Endothelial cell of umbilical vein (primary cell): ENCODE results near the gene PAX6. TPM values are rescaled to one million over a fixed set of nuclear protein-coding genes. Genes with fewer than 3 reads are reported as not detected.

Source experiments
- BruUV-seq: library from RNA; stranded (reverse); fragments of 400-500 nt; replicated peaks from 2 replicates; lab custom pipeline; 2021; lab: Mats Ljungman, UMichigan
- CTCF ChIA-PET: fragments of 300-600, 350-600 bp; sonication (Branson Sonifier 250); formaldehyde crosslinking; loops from one replicate; lab custom pipeline; 2021; ENCODE audit warnings: antibody characterized with exemption, inconsistent platforms; lab: Charles Lee
- POLR2A ChIA-PET: fragments of 300-600, 350-600 bp; sonication (Branson Sonifier 250); formaldehyde crosslinking; loops from one replicate; lab custom pipeline; 2021; ENCODE audit warnings: antibody characterized with exemption, inconsistent platforms; lab: Charles Lee
- DNase-seq: peaks from one replicate; pipeline ENCODE4 v3.0.0-alpha.2; 2011; ENCODE audit warnings: low read depth, low spot score
- FAIRE-seq: peaks from 2 replicates; lab custom pipeline; 2011; peaks lifted over from hg19 to GRCh38; lab: Jason Lieb, UNC
- H2AFZ ChIP-seq: 2 replicates; pipeline ENCODE4 v1.6.0; 2012; ENCODE audit warnings: low read depth, low read length, control low read depth, inconsistent platforms
- H3K27ac ChIP-seq: 2 replicates; pipeline ENCODE4 v1.5.1; 2011; ENCODE audit warnings: low read depth, mild to moderate bottlenecking, control low read depth, low read length, moderate library complexity; ENCODE audit not compliant: insufficient read depth
- H3K27me3 ChIP-seq, 2 experiments: 2 replicates each; pipeline versions ENCODE4 v1.6.0 to v1.6.1; 2011; ENCODE audit warnings: low read length in 2 of 2, mixed read lengths in 1 of 2; ENCODE audit not compliant: control insufficient read depth in 2 of 2, insufficient read depth in 2 of 2
- H3K36me3 ChIP-seq, 2 experiments: 2 replicates in 1 of 2; 3 replicates in 1 of 2; pipeline ENCODE4 v1.5.1; 2011; ENCODE audit warnings: low read length in 2 of 2, mild to moderate bottlenecking in 1 of 2, moderate library complexity in 1 of 2; ENCODE audit not compliant: control insufficient read depth in 2 of 2, insufficient read depth in 2 of 2; ENCODE audit errors: extremely low read depth in 1 of 2
- H3K4me1 ChIP-seq: 3 replicates; pipeline ENCODE4 v1.5.1; 2011; ENCODE audit warnings: mild to moderate bottlenecking, low read length; ENCODE audit not compliant: control insufficient read depth, insufficient read depth; ENCODE audit errors: extremely low read depth
- H3K4me2 ChIP-seq: 2 replicates; pipeline ENCODE4 v1.6.1; 2011; ENCODE audit warnings: low read length, control low read depth, mixed read lengths; ENCODE audit not compliant: insufficient read depth
- H3K4me3 ChIP-seq, 3 experiments: fragments of 200-600 bp in 1 of 3; sonication (generic), shearing (Covaris generic) in 1 of 3; replicated peaks in 1 of 3; 2 replicates each; pipeline ENCODE4 v1.5.1; 2011 to 2016; ENCODE audit warnings: control low read depth in 3 of 3, low read length in 3 of 3, mild to moderate bottlenecking in 2 of 3, inconsistent platforms in 1 of 3, low read depth in 1 of 3, moderate library complexity in 1 of 3; ENCODE audit not compliant: insufficient read depth in 1 of 3
- H3K79me2 ChIP-seq: 2 replicates; pipeline ENCODE4 v1.6.0; 2012; ENCODE audit warnings: low read length, inconsistent platforms; ENCODE audit not compliant: control insufficient read depth, insufficient read depth
- H3K9ac ChIP-seq: replicated peaks from 2 replicates; pipeline ENCODE3; 2011; ENCODE audit warnings: low read length, control low read depth; ENCODE audit not compliant: insufficient read depth; ENCODE audit errors: extremely low read depth
- H3K9me1 ChIP-seq: replicated peaks from 3 replicates; pipeline ENCODE4 v1.6.0; 2011; ENCODE audit warnings: mild to moderate bottlenecking, low read length; ENCODE audit not compliant: control insufficient read depth, insufficient read depth; ENCODE audit errors: extremely low read depth
- H3K9me3 ChIP-seq: replicated peaks from 2 replicates; pipeline ENCODE4 v1.5.1; 2012; ENCODE audit warnings: low read length, inconsistent platforms; ENCODE audit not compliant: control insufficient read depth, insufficient read depth
- H4K20me1 ChIP-seq: replicated peaks from 2 replicates; pipeline ENCODE3; 2011; ENCODE audit warnings: mild to moderate bottlenecking, low read length; ENCODE audit not compliant: control insufficient read depth, insufficient read depth; ENCODE audit errors: extremely low read depth
- CTCF ChIP-seq, 2 donors: IDR thresholded peaks; 1 replicate in 1 of 2; 2 replicates in 1 of 2; pipeline ENCODE4 v1.5.1; 2011; ENCODE audit warnings: low read length in 2 of 2, mild to moderate bottlenecking in 2 of 2, moderate library complexity in 2 of 2, control low read depth in 1 of 2, inconsistent platforms in 1 of 2, low read depth in 1 of 2; ENCODE audit not compliant: insufficient read depth in 1 of 2; ENCODE audit errors: extremely low read depth in 1 of 2
- EZH2 ChIP-seq: IDR thresholded peaks from 2 replicates; pipeline ENCODE4 v1.6.1; 2012; ENCODE audit warnings: borderline replicate concordance, low read depth, mild to moderate bottlenecking, moderate library complexity, low read length, inconsistent platforms; ENCODE audit not compliant: severe bottlenecking
- FOS ChIP-seq: IDR thresholded peaks from 2 replicates; pipeline ENCODE4 v1.6.1; 2011; ENCODE audit warnings: mild to moderate bottlenecking, low read length, moderate library complexity, borderline replicate concordance; ENCODE audit not compliant: insufficient read depth
- GATA2 ChIP-seq: IDR thresholded peaks from 2 replicates; pipeline ENCODE4 v1.7.0; 2011; ENCODE audit warnings: low read depth, mild to moderate bottlenecking, moderate library complexity, mixed read lengths, low read length; ENCODE audit not compliant: insufficient read length, insufficient read depth
- JUN ChIP-seq: IDR thresholded peaks from 2 replicates; pipeline ENCODE4 v1.6.1; 2011; ENCODE audit warnings: borderline replicate concordance, low read depth; ENCODE audit not compliant: insufficient read length, insufficient read depth
- MAX ChIP-seq: IDR thresholded peaks from 2 replicates; pipeline ENCODE4 v1.6.1; 2011; ENCODE audit not compliant: insufficient read depth, insufficient read length
- MYC ChIP-seq: IDR thresholded peaks from one replicate; pipeline ENCODE4 v1.6.1; 2011; ENCODE audit warnings: mild to moderate bottlenecking, low read depth, low read length
- POLR2A ChIP-seq: IDR thresholded peaks from 2 replicates; pipeline ENCODE4 v1.6.1; 2012; ENCODE audit warnings: low read depth, mild to moderate bottlenecking, control low read depth, low read length
- POLR2AphosphoS5 ChIP-seq: IDR thresholded peaks from 2 replicates; pipeline ENCODE4 v1.6.1; 2012; ENCODE audit warnings: low read depth, mild to moderate bottlenecking, control low read depth, low read length, moderate library complexity; ENCODE audit not compliant: insufficient read depth
- dilution Hi-C: fragments of 300-500 bp; cut with MboI; formaldehyde crosslinking; loops from one replicate; pipeline ENCODE4 v1.15.0; 2019; ENCODE audit warnings: low sequenced_read_pairs; ENCODE audit not compliant: extremely low pct_ligation_motif_present
- intact Hi-C: fragments of 100-400 bp; cut with micrococcal nuclease; formaldehyde crosslinking; loops from one replicate; pipeline ENCODE4 v1.10.0; 2022
- polyA plus RNA-seq, 4 experiments: library from polyadenylated mRNA; depleted of rRNA in 3 of 4; stranded (reverse) in 3 of 4; unstranded in 1 of 4; fragments of >200 nt; gene quantifications; 2 replicates each; pipeline versions ENCODE4 v1.2.1 to v1.2.3, GENCODE V29; 2011 to 2012; ENCODE audit warnings: missing spikeins in 1 of 4
- total RNA-seq: library from RNA; stranded (reverse); gene quantifications from 2 replicates; pipeline ENCODE4 v1.2.3, GENCODE V29; 2021

The PAX6 gene
- total and polyA plus RNA-seq, 2 donors (not counting 3 experiments of a cell fraction or from before 2014, with no cell fraction given): not detected

GRCh38 chr11:31767066-31767465 lies 44.1 kb downstream of the PAX6 start:
- intact Hi-C loops: no loop called here
- Histone ChIP-seq H3K79me2 (no peaks in the 10 kb centered on the region), H3K4me3 (no peak overlapping the region), H3K27me3 (no peaks in the 10 kb centered on the region), H3K4me1 (no peaks in the 10 kb centered on the region), H3K9ac (no peak overlapping the region), H3K4me2 (no peak overlapping the region), H3K9me1 (no peaks in the 10 kb centered on the region), H3K27ac (no peak overlapping the region), H2AFZ (no peak overlapping the region), H3K9me3 (no peaks in the 10 kb centered on the region), H4K20me1 (no peaks in the 10 kb centered on the region), H3K36me3 (no peaks in the 10 kb centered on the region)
- BruUV-seq: no TSS peak
- ChIA-PET POLR2A (no interaction called here), CTCF (no interaction called here)
- FAIRE-seq: no peak
- no peak for TF ChIP-seq MYC
- no peak for TF ChIP-seq FOS
- TF ChIP-seq POLR2AphosphoS5: no peak
- no peak for TF ChIP-seq GATA2
- no peak for TF ChIP-seq EZH2
- no peak for TF ChIP-seq MAX
- TF ChIP-seq POLR2A: no peak
- TF ChIP-seq CTCF (IDR thresholded peaks at IDR 0.05; ENCODE audit: extremely low read depth in 1 of 2, insufficient read depth in 1 of 2, low read depth in 1 of 2, low read length in 2 of 2): no peak
- TF ChIP-seq JUN: no peak
- DNase-seq: no peak
- dilution Hi-C loops: no loop called here
